NCI-H748 (cell line): ENCODE data around the gene NXPH3.
"Not testable (repeated sequence)": the region's sequence is repeated elsewhere in the genome, so short reads cannot be mapped to it uniquely, and the experiment has no call there.

Source experiments
- DNase-seq: peaks from one replicate; lab custom pipeline; 2025; ENCODE audit not compliant: unreplicated experiment; lab: John Stamatoyannopoulos, UW

Gene NXPH3

GRCh38 chr17:49554694-49555494 lies 20.8 kb upstream of the NXPH3 start:
- DNase-seq = no peak

GRCh38 chr17:49555495-49556222 lies 20.0 kb upstream of the NXPH3 start:
- no peak for DNase-seq

- peak; percentile 79 for DNase-seq
Observed at GRCh38 chr17:49556223-49556943, 19.3 kb upstream of the NXPH3 start.

- DNase-seq = peak; percentile 67
Observed at GRCh38 chr17:49557312-49558024, 18.2 kb upstream of the NXPH3 start.

GRCh38 chr17:49564638-49565037 lies 11.0 kb upstream of the NXPH3 start:
- DNase-seq = no peak

GRCh38 chr17:49565948-49566491 lies 9.7 kb upstream of the NXPH3 start:
- DNase-seq = peak; percentile 12

GRCh38 chr17:49566668-49567071 lies 9.0 kb upstream of the NXPH3 start:
- DNase-seq = no peak

GRCh38 chr17:49567104-49567521 lies 8.6 kb upstream of the NXPH3 start:
- no peak for DNase-seq

GRCh38 chr17:49567871-49568694 lies 7.6 kb upstream of the NXPH3 start:
- peak; percentile 79 for DNase-seq

GRCh38 chr17:49568695-49569047 lies 7.0 kb upstream of the NXPH3 start:
- DNase-seq = not testable (repeated sequence)

- DNase-seq = no peak
Observed at GRCh38 chr17:49570540-49571242, 5.0 kb upstream of the NXPH3 start.

GRCh38 chr17:49571283-49571682 lies 4.4 kb upstream of the NXPH3 start:
- DNase-seq = no peak

GRCh38 chr17:49571764-49572163 lies 3.9 kb upstream of the NXPH3 start:
- no peak for DNase-seq

- DNase-seq = no peak
Observed at GRCh38 chr17:49572226-49572625, 3.4 kb upstream of the NXPH3 start.

GRCh38 chr17:49572806-49573420 lies 2.8 kb upstream of the NXPH3 start:
- DNase-seq = no peak

- no peak for DNase-seq
Observed at GRCh38 chr17:49573510-49574322, 2.0 kb upstream of the NXPH3 start.

- no peak for DNase-seq
Observed at GRCh38 chr17:49574323-49574781, 1.3 kb upstream of the NXPH3 start.
